Neural crest cell (in vitro differentiated cells): Measurements from ENCODE around the gene ATP6V0A1. TPM values are rescaled to one million over a fixed set of nuclear protein-coding genes. Genes with fewer than 3 reads are reported as not detected.
A peak's percentile ranks its signal among the peaks of the same experiment; 100 is the strongest.
"Not testable (repeated sequence)": the region's sequence is repeated elsewhere in the genome, so short reads cannot be mapped to it uniquely, and the experiment has no call there.

Source experiments
- DNase-seq: peaks from one replicate; pipeline ENCODE4 v3.0.0; 2021; ENCODE audit warnings: low read depth, mixed read lengths, low spot score
- H3K27ac Mint-ChIP-seq: one replicate; pipeline ENCODE4 v1.8.0; 2021; ENCODE audit warnings: mild to moderate bottlenecking, mixed read lengths; ENCODE audit not compliant: unreplicated experiment
- H3K27me3 Mint-ChIP-seq: 2 replicates; pipeline ENCODE4 v1.8.0; 2021; ENCODE audit warnings: low read depth, mild to moderate bottlenecking, mixed read lengths
- H3K36me3 Mint-ChIP-seq: 2 replicates; pipeline ENCODE4 v1.8.0; 2021; ENCODE audit warnings: low read depth, mild to moderate bottlenecking, mixed read lengths
- H3K4me1 Mint-ChIP-seq: 2 replicates; pipeline ENCODE4 v1.8.0; 2021; ENCODE audit warnings: mixed read lengths
- H3K4me3 Mint-ChIP-seq: one replicate; pipeline ENCODE4 v1.8.0; 2021; ENCODE audit warnings: mild to moderate bottlenecking, mixed read lengths
- H3K9me3 Mint-ChIP-seq: 2 replicates; pipeline ENCODE4 v1.8.0; 2021; ENCODE audit warnings: mixed read lengths
- total RNA-seq: library from RNA; stranded (reverse); gene quantifications from 2 replicates; pipeline ENCODE4 v1.2.1, GENCODE V29; 2021
- TF ChIP-seq, protein P1 (sequence below): fragments of 200-600 bp; sonication (generic); conservative IDR thresholded peaks from 2 replicates; pipeline ENCODE4 v1.5.0; 2021; ENCODE audit warnings: antibody characterized with exemption, mild to moderate bottlenecking

ATP6V0A1 gene
- total RNA-seq, 1 donor from 2014 or later: 59.4 TPM

DNA sequence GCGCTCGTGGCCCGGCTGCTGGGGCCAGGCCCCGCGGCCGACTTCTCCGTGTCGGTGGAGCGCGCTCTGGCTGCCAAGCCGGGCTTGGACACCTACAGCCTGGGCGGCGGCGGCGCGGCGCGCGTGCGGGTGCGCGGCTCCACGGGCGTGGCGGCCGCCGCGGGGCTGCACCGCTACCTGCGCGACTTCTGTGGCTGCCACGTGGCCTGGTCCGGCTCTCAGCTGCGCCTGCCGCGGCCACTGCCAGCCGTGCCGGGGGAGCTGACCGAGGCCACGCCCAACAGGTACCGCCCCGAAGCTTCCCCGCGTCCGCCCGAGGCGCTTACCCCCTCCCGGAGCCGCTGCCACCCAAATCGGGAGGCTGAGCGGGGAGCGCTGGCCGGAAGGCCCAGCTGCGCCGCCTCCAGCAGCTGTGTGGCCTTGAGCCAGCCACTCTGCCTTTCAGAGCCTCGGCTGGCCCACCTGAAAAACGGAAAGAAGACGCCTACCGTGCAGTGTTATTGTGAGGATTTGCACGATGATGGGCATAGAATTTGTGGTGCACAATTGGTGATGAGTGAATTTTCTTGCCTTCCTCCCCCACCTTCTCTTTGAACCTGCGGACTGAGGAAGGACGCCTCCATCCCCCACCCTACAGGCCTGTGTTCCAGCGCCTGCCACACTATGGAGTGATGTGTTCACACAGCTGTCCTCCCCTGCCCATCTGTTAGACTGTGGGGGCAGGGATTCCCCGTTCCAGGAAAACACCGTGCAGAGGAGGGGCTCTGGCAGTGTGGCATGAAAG is 77.9 kb downstream of the ATP6V0A1 start:
- peak; percentile 48 for DNase-seq
- no peaks in the 10 kb centered on the region for H3K27me3 Mint-ChIP-seq
- TF ChIP-seq, protein P1, sequence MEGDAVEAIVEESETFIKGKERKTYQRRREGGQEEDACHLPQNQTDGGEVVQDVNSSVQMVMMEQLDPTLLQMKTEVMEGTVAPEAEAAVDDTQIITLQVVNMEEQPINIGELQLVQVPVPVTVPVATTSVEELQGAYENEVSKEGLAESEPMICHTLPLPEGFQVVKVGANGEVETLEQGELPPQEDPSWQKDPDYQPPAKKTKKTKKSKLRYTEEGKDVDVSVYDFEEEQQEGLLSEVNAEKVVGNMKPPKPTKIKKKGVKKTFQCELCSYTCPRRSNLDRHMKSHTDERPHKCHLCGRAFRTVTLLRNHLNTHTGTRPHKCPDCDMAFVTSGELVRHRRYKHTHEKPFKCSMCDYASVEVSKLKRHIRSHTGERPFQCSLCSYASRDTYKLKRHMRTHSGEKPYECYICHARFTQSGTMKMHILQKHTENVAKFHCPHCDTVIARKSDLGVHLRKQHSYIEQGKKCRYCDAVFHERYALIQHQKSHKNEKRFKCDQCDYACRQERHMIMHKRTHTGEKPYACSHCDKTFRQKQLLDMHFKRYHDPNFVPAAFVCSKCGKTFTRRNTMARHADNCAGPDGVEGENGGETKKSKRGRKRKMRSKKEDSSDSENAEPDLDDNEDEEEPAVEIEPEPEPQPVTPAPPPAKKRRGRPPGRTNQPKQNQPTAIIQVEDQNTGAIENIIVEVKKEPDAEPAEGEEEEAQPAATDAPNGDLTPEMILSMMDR: no peak
- peak overlapping the region; percentile 92 for H3K27ac Mint-ChIP-seq
- H3K4me1 Mint-ChIP-seq: peaks cover 22% of the 10 kb centered on the region
- H3K36me3 Mint-ChIP-seq: no peaks in the 10 kb centered on the region
- H3K4me3 Mint-ChIP-seq: peak overlapping the region; percentile 89
- H3K9me3 Mint-ChIP-seq: no peaks in the 10 kb centered on the region

DNA sequence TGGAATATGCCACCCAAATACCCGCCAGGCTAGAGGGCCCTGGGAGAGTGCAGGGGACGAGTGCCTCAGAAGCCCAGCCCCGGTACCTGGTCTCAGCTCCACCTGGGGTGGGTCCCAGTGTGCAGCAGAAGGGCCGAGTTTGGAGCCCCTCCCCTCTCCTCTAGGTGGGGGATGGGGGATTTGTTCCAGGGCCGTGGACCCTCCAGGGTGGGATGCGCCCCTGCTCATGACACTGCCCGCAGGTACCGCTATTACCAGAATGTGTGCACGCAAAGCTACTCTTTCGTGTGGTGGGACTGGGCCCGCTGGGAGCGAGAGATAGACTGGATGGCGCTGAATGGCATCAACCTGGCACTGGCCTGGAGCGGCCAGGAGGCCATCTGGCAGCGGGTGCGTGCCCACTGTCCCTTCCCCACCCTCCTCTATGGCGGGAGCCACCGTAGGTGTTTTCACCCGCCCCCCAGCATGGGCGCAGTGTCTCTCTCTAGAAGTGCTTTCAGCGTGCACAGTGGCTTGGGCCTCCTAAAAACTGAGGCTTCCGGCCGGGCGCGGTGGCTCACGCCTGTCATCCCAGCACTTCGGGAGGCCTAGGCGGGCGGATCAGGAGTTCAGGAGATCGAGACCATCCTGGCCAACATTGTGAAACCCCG is 78.6 kb downstream of the ATP6V0A1 start:
- Mint-ChIP-seq H3K27ac (no peak overlapping the region), H3K36me3 (no peaks in the 10 kb centered on the region)

DNA sequence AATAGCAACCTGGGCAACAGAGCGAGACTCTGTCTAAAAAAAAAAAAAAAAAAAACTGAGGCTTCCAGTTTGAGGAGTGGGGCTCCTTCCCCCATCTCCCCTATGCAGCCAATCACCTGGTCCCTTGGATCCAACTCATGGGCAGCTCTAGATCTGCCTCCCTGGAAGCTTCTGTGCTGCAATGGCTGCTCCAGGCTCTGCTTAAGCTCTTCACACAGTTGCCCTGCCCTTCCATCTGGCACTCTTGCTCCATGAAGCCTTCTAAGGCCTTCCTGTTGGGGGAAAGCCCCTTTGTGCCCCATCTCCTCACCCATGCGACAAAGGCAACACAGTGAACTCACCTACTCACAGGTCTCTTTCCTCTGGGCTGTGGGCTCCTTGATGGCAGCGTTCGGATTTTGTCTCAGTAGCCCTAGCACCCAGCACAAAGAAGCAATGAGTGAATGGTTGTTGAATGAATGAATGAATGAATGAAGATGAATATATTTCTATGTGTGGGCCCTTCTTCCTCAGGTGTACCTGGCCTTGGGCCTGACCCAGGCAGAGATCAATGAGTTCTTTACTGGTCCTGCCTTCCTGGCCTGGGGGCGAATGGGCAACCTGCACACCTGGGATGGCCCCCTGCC is 79.3 kb downstream of the ATP6V0A1 start:
- TF ChIP-seq, protein P1: no peak
- H3K4me3 Mint-ChIP-seq: peak overlapping the region; percentile 89
- no peaks in the 10 kb centered on the region for H3K9me3 Mint-ChIP-seq
- no peak overlapping the region for H3K27ac Mint-ChIP-seq
- peaks cover 18% of the 10 kb centered on the region for H3K4me1 Mint-ChIP-seq
- no peaks in the 10 kb centered on the region for H3K27me3 Mint-ChIP-seq
- no peak for DNase-seq
- H3K36me3 Mint-ChIP-seq: no peaks in the 10 kb centered on the region

More for the DNA sequence above, 78.6 kb downstream of the ATP6V0A1 start:
- TF ChIP-seq, protein P1: no peak
- Mint-ChIP-seq H3K4me1 (peaks cover 18% of the 10 kb centered on the region), H3K4me3 (peak overlapping the region; percentile 89), H3K9me3 (no peaks in the 10 kb centered on the region), H3K27me3 (no peaks in the 10 kb centered on the region)
- DNase-seq: no peak

DNA sequence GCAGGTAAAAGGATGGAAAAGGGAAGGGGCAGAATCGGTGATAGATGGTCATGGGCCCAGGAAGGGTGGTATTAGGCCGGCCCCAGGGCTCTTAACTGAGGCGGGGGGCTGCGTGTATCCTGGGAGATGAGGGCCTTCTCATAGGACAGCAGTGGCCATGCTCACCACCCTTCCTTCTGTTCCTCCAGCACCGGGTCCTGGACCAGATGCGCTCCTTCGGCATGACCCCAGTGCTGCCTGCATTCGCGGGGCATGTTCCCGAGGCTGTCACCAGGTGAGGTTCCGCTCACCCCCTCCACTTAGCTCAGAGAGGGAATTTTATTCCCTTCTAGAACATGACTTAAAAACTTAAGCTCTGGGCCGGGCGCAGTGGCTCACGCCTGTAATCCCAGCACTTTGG is 79.8 kb downstream of the ATP6V0A1 start:
- no peaks in the 10 kb centered on the region for H3K36me3 Mint-ChIP-seq
- H3K9me3 Mint-ChIP-seq: no peaks in the 10 kb centered on the region
- H3K27me3 Mint-ChIP-seq: no peaks in the 10 kb centered on the region
- DNase-seq: no peak
- H3K4me3 Mint-ChIP-seq: peak overlapping the region; percentile 89
- TF ChIP-seq, protein P1: no peak
- peaks cover 18% of the 10 kb centered on the region for H3K4me1 Mint-ChIP-seq
- no peak overlapping the region for H3K27ac Mint-ChIP-seq

DNA sequence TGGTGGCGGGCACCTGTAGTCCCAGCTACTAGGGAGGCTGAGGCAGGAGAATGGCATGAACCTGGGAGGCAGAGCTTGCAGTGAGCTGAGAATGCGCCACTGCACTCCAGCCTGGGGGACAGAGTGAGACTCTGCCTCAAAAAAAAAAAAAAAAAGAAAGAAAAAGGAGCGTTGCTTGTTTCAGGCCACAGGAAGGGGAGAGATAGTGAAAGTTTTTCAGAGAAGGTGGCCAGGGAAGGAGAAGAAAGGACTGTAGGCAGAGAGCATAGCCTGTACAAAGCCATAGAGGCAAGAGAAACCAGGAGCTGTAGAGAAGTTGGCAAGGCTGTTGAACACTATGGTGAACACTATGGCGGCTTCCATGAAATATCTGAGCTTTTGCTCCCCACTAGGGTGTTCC is 81.9 kb downstream of the ATP6V0A1 start:
- H3K27me3 Mint-ChIP-seq, H3K36me3 Mint-ChIP-seq, H3K27ac Mint-ChIP-seq, H3K9me3 Mint-ChIP-seq, DNase-seq: not testable (repeated sequence)
- Mint-ChIP-seq H3K4me3 (peak overlapping the region; percentile 41), H3K4me1 (peaks cover 13% of the 10 kb centered on the region)
